ENCODE results near the gene ABHD14A.

ABHD14A gene

DNA sequence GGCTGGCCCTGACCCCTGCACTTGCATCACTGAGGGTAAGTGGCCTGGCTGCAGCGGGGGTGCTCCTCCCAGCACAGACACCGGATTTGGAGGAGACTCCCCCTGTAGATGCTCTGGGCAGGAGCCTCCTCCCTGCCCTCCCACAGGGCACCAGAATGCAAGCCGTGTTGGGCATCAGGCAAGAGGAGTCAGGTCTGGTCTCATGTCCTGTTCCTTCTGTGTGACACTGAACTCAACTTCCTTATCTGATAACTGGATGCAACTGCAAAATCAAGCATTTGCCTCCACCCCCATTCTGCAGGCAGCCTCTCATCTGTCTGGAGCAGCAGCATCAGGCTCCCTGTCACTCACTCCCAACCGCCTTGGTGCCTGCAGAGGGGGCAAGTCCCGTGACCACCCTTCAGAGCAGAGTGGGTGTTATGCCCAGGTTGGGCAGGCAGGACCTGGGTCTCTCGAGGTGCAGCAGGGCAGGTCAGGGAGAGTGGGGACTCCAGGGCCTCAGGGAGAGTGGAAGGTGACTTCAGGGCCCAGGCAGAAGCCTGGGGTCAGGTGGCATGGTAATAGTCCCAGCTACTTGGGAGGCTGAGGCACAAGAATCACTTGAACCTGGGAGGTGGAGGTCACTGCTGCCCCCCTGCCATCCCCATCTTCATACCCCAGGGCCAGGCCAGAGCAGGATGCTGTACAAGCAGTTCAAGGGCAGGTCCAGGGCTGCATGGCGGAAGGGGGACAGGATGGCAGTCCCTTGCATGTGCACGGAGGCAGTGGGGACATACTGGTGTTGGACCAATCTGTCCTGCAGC is 31.4 kb downstream of the ABHD14A start:
- TF ChIP-seq, protein P1, sequence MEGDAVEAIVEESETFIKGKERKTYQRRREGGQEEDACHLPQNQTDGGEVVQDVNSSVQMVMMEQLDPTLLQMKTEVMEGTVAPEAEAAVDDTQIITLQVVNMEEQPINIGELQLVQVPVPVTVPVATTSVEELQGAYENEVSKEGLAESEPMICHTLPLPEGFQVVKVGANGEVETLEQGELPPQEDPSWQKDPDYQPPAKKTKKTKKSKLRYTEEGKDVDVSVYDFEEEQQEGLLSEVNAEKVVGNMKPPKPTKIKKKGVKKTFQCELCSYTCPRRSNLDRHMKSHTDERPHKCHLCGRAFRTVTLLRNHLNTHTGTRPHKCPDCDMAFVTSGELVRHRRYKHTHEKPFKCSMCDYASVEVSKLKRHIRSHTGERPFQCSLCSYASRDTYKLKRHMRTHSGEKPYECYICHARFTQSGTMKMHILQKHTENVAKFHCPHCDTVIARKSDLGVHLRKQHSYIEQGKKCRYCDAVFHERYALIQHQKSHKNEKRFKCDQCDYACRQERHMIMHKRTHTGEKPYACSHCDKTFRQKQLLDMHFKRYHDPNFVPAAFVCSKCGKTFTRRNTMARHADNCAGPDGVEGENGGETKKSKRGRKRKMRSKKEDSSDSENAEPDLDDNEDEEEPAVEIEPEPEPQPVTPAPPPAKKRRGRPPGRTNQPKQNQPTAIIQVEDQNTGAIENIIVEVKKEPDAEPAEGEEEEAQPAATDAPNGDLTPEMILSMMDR (conservative IDR thresholded peaks at IDR 0.05; ENCODE audit: low read depth, low read length) = no peak
- DNase-seq (ENCODE audit: low read depth) = no peak
- no peak overlapping the region for H3K4me3 ChIP-seq (ENCODE audit: low read length)

DNA sequence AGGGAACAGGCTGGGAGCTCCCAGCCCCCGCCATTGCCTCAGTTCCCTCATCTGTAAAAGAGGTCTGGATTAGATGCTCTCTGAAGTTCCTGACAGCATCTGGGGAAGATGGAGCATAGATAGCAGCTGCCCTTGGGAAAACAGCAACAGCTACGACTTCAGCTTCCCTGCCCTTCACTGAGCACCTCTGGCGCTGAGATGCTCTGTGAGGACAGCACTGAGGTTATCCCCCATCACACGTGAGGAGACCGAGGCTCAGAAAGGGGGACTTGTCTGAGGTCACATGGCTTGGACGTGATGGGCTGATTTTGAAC is 31.9 kb downstream of the ABHD14A start:
- DNase-seq (ENCODE audit: low read depth) = no peak
- H3K4me3 ChIP-seq (ENCODE audit: low read length) = no peak overlapping the region
- TF ChIP-seq, protein P1 (conservative IDR thresholded peaks at IDR 0.05; ENCODE audit: low read depth, low read length) = no peak

- no peak overlapping the region for H3K4me3 ChIP-seq (ENCODE audit: low read length)
- TF ChIP-seq, protein P1 (conservative IDR thresholded peaks at IDR 0.05; ENCODE audit: low read depth, low read length) = no peak
- no peak for DNase-seq (ENCODE audit: low read depth)
Measured at GRCh38 chr3:52007291-52007690, 32.4 kb downstream of the ABHD14A start.

DNA sequence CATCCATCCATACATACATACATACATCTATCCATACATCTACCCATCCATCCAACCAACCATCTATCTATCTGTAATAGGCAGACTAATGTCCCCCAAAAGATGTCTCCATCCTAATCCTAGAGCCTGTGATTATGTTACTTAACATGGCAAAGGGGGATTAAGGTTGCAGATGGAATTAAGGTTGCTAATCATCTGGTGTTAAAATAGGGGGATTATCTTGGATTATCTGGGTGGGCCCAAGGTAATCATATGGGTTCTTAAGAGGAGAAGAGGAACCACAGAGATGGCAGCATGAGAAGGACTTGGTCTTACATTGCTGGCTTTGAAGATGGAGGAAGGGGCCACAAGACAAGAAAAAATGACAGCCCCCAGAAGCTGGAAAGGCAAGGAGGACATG is 35.6 kb downstream of the ABHD14A start:
- H3K4me3 ChIP-seq (ENCODE audit: low read length) = no peak overlapping the region
- DNase-seq (ENCODE audit: low read depth) = no peak
- TF ChIP-seq, protein P1 (conservative IDR thresholded peaks at IDR 0.05; ENCODE audit: low read depth, low read length) = no peak

GRCh38 chr3:52012699-52013098 is 37.8 kb downstream of the ABHD14A start:
- no peak for DNase-seq (ENCODE audit: low read depth)
- H3K4me3 ChIP-seq (ENCODE audit: low read length) = no peak overlapping the region
- TF ChIP-seq, protein P1 (conservative IDR thresholded peaks at IDR 0.05; ENCODE audit: low read depth, low read length) = no peak

DNA sequence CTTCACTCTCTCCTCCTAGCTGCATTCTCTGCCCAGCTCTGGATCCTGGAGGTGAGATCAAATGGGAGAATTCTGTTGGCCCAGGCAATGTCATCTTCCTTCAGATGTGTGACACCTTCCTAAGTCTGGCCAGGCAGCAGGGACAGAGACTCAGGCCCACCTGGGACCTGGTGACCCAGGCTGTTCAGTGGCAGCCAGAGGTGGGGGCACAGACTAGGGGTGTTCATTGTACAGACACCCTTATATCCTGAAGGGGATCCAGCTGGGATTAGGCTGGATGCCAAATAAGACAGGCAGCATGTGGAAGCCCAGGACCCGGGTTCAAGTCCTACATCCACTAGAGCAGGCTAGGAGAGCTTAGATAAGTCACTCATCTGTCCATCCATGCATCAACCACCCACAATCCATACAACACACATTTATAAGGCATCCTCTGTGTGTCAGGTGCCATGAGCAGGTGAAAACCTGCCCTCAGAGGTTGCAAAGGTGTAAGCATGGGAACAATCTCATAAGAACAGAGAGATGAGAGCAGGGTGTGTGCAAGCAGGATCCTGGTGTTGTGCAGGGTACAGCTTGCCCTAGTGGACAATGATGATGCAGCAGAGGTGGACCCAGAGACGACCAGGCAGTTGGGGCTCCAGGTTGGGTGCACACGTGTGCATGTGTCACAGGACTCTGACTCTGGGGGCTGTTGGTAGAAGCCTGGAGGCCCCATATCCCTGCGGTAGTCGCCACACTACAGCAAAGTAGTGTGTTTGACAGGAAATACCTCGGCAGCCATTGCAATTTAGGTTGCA is 39.1 kb downstream of the ABHD14A start:
- no peak overlapping the region for H3K4me3 ChIP-seq (ENCODE audit: low read length)
- no peak for DNase-seq (ENCODE audit: low read depth)
- TF ChIP-seq, protein P1 (conservative IDR thresholded peaks at IDR 0.05; ENCODE audit: low read depth, low read length) = peak; percentile 4

DNA sequence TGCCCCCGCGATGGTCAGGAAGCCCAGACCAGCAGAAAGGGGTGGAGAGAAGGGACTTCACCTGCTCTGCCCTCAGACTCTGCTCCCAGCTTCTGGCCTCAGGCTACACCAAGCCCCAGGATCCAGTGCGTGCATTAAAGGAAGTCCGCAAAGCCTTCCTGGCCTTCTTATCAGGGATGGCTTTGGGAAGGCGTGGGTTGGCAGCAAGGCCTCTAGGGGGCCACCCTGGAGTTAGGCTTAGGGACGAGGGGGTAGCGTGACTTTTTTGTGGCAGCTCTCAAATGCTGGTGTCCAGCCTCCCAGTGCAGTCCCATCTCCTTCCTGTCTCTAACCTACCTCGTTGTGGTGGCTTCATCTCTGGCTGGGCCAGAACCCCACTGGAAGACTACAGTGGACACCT is 39.7 kb downstream of the ABHD14A start:
- DNase-seq (ENCODE audit: low read depth) = no peak
- TF ChIP-seq, protein P1 (conservative IDR thresholded peaks at IDR 0.05; ENCODE audit: low read depth, low read length) = peak; percentile 57
- no peak overlapping the region for H3K4me3 ChIP-seq (ENCODE audit: low read length)

Measured in retinal pigment epithelial cell (primary cell).